Naive thymus-derived CD4-positive, alpha-beta T cell (primary cell): ENCODE results near the gene MYH11. TPM values are rescaled to one million over a fixed set of nuclear protein-coding genes. Genes with fewer than 3 reads are reported as not detected.

ENCODE experiments used
- ATAC-seq: fragments of 150-1000 bp; cut with Tn5 transposase; 2 replicates; pipeline ENCODE4 v1.10.0; 2021; ENCODE audit warnings: mild to moderate bottlenecking, moderate library complexity
- CTCF ChIA-PET: fragments of 350-600 bp; sonication (Branson Sonifier 250); formaldehyde crosslinking; loops from one replicate; lab custom pipeline; 2021; ENCODE audit warnings: antibody characterized with exemption; lab: Charles Lee
- POLR2A ChIA-PET: fragments of 350-600 bp; sonication (Branson Sonifier 250); formaldehyde crosslinking; loops from one replicate; lab custom pipeline; 2021; ENCODE audit warnings: antibody characterized with exemption, inconsistent platforms; lab: Charles Lee
- DNase-seq, 9 donors: peaks; one replicate each; pipeline versions ENCODE4 v3.0.0 to v3.0.0-alpha.2; 2020 to 2022; ENCODE audit warnings: mixed read lengths in 1 of 9
- H3K27ac ChIP-seq: one replicate; pipeline ENCODE4 v1.7.0; 2013; ENCODE audit warnings: mild to moderate bottlenecking, low read depth, low read length, moderate library complexity
- H3K27me3 ChIP-seq, 2 donors: one replicate each; pipeline ENCODE4 v1.7.0; 2013; ENCODE audit warnings: low read length in 2 of 2, mild to moderate bottlenecking in 2 of 2, moderate library complexity in 2 of 2; ENCODE audit not compliant: control insufficient read depth in 2 of 2, insufficient read depth in 2 of 2
- H3K36me3 ChIP-seq, 3 experiments: 1 replicate in 2 of 3; 2 replicates in 1 of 3; pipeline ENCODE4 v1.7.0; 2013; ENCODE audit warnings: low read length in 3 of 3, mild to moderate bottlenecking in 3 of 3, moderate library complexity in 1 of 3; ENCODE audit not compliant: insufficient read depth in 3 of 3, control insufficient read depth in 2 of 3
- H3K4me1 ChIP-seq, 2 donors: one replicate each; pipeline ENCODE4 v1.7.0; 2013; ENCODE audit warnings: low read length in 2 of 2, mild to moderate bottlenecking in 2 of 2, moderate library complexity in 1 of 2; ENCODE audit not compliant: control insufficient read depth in 2 of 2, insufficient read depth in 2 of 2
- H3K4me3 ChIP-seq: 2 replicates; pipeline ENCODE4 v1.7.0; 2013; ENCODE audit warnings: mild to moderate bottlenecking, low read length
- H3K9me3 ChIP-seq, 3 experiments: 1 replicate in 2 of 3; 2 replicates in 1 of 3; pipeline ENCODE4 v1.7.0; 2013; ENCODE audit warnings: low read length in 3 of 3; ENCODE audit not compliant: control insufficient read depth in 2 of 3
- H3K27ac Mint-ChIP-seq, 9 donors: one replicate each; pipeline ENCODE4 v1.8.0; 2020 to 2022; ENCODE audit warnings: mixed read lengths in 9 of 9, mild to moderate bottlenecking in 8 of 9, moderate library complexity in 5 of 9, inconsistent platforms in 2 of 9
- H3K27me3 Mint-ChIP-seq, 5 donors: one replicate each; pipeline ENCODE4 v1.8.0; 2021 to 2022; ENCODE audit warnings: mixed read lengths in 5 of 5, mild to moderate bottlenecking in 1 of 5
- H3K36me3 Mint-ChIP-seq, 5 donors: one replicate each; pipeline ENCODE4 v1.8.0; 2020 to 2022; ENCODE audit warnings: mixed read lengths in 5 of 5, mild to moderate bottlenecking in 3 of 5, inconsistent platforms in 1 of 5
- H3K4me1 Mint-ChIP-seq, 7 donors: one replicate each; pipeline ENCODE4 v1.8.0; 2020 to 2022; ENCODE audit warnings: mixed read lengths in 7 of 7, mild to moderate bottlenecking in 3 of 7, inconsistent platforms in 1 of 7
- H3K4me3 Mint-ChIP-seq, 10 donors: one replicate each; pipeline ENCODE4 v1.8.0; 2020 to 2022; ENCODE audit warnings: mild to moderate bottlenecking in 10 of 10, mixed read lengths in 10 of 10, moderate library complexity in 6 of 10, inconsistent platforms in 2 of 10
- H3K9me3 Mint-ChIP-seq, 11 donors: one replicate each; pipeline ENCODE4 v1.8.0; 2020 to 2022; ENCODE audit warnings: mixed read lengths in 11 of 11, mild to moderate bottlenecking in 4 of 11, inconsistent platforms in 1 of 11, moderate library complexity in 1 of 11
- intact Hi-C, 2 donors: fragments of 100-400 bp; cut with micrococcal nuclease; formaldehyde crosslinking; loops; one replicate each; pipeline ENCODE4 v1.15.1; 2023
- polyA plus RNA-seq, 2 donors: library from polyadenylated mRNA; unstranded; fragments of 300-500 nt; fragmentation: Illumina TruSeq; gene quantifications; one replicate each; pipeline ENCODE4 v1.2.3, GENCODE V29; 2021
- total RNA-seq, 6 experiments: library from RNA in 5 of 6; stranded (reverse) in 5 of 6; gene quantifications; 1 replicate in 5 of 6; 2 replicates in 1 of 6; pipeline ENCODE4 v1.2.3 and lab custom pipeline; 2021 to 2026

The MYH11 gene
- total and polyA plus RNA-seq, 7 experiments from 2014 or later, result 0.05 to 2.2 (median 0.39) TPM; not detected in 4

DNA sequence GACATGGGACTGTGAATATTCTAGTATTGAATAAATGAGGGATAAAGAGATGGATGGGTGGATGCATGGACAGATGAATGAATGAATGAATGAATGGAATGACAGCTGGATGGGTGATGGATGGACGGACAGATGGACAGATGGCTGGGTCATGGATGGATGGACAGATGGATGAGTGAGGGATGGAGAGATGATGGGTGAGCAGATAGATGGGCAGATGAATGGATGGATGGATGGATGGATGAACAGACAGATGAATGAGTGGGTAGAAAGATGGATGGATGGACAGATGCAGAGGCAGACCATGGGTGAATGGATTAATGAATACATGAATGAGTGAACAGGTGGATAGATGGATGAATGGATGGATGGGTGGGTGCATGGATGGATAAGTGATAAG is 96.7 kb downstream of the MYH11 start:
- no peaks in the 10 kb centered on the region for H3K9me3 Mint-ChIP-seq
- ChIA-PET CTCF (no interaction called here), POLR2A (no interaction called here)
- H3K9me3 ChIP-seq, result no peaks in the 10 kb centered on the region
- no peak overlapping the region for H3K27ac ChIP-seq
- no peaks in the 10 kb centered on the region for H3K27me3 ChIP-seq
- no peaks in the 10 kb centered on the region for H3K4me1 ChIP-seq
- H3K4me1 Mint-ChIP-seq, result peaks cover 0 to 9% (median 0%) of the 10 kb centered on the region in 7 donors
- no peak overlapping the region for H3K27ac Mint-ChIP-seq
- no peaks in the 10 kb centered on the region for H3K36me3 ChIP-seq
- H3K36me3 Mint-ChIP-seq, result peaks cover 0 to 6% (median 0%) of the 10 kb centered on the region in 5 donors
- H3K27me3 Mint-ChIP-seq, result peaks cover 3 to 19% (median 7%) of the 10 kb centered on the region in 5 donors
- no peak overlapping the region for H3K4me3 ChIP-seq
- intact Hi-C loops, result no loop called here
- DNase-seq (no peak), ATAC-seq (no peak)
- peak overlapping the region in 1 of 10 donors; percentile 55 for H3K4me3 Mint-ChIP-seq

DNA sequence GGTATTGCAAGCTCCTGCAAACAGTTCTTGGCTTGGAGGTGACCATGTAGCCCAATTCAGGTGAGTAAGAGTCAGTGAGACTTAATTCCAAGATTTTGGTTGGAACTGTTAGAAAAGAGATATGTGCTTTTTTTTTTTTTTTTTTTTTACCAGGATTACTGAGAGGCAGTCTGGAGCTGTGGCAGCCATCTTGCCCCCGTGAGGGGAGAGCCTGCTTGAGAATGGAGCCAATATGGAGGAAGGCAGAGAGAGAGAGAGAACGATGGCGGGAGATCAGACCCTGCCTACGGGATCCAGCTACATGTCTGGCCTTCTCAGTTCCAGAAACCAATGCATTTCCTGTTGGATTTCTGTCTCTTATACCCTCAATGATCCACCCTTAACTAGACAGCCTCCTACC is 97.8 kb downstream of the MYH11 start:
- Histone ChIP-seq H3K4me3 (no peak overlapping the region), H3K36me3 (no peaks in the 10 kb centered on the region), H3K27me3 (no peaks in the 10 kb centered on the region), H3K27ac (no peak overlapping the region), H3K9me3 (no peaks in the 10 kb centered on the region), H3K4me1 (no peaks in the 10 kb centered on the region)
- POLR2A ChIA-PET, result no interaction called here
- ATAC-seq, result no peak
- H3K27me3 Mint-ChIP-seq, result peaks cover 3 to 16% (median 7%) of the 10 kb centered on the region in 5 donors
- no peak for DNase-seq
- peaks cover 0 to 6% (median 0%) of the 10 kb centered on the region in 5 donors for H3K36me3 Mint-ChIP-seq
- CTCF ChIA-PET, result interaction anchor here (0.6 kb wide), 1 partner anchor 369 kb away, joined by 4 read pairs; no protein-coding TSS in a partner anchor
- intact Hi-C loops, result no loop called here
- peak overlapping the region in 1 of 10 donors; percentile 45 for H3K4me3 Mint-ChIP-seq
- H3K27ac Mint-ChIP-seq, result no peak overlapping the region
- no peaks in the 10 kb centered on the region for H3K9me3 Mint-ChIP-seq
- H3K4me1 Mint-ChIP-seq, result peaks cover 0 to 9% (median 0%) of the 10 kb centered on the region in 7 donors

DNA sequence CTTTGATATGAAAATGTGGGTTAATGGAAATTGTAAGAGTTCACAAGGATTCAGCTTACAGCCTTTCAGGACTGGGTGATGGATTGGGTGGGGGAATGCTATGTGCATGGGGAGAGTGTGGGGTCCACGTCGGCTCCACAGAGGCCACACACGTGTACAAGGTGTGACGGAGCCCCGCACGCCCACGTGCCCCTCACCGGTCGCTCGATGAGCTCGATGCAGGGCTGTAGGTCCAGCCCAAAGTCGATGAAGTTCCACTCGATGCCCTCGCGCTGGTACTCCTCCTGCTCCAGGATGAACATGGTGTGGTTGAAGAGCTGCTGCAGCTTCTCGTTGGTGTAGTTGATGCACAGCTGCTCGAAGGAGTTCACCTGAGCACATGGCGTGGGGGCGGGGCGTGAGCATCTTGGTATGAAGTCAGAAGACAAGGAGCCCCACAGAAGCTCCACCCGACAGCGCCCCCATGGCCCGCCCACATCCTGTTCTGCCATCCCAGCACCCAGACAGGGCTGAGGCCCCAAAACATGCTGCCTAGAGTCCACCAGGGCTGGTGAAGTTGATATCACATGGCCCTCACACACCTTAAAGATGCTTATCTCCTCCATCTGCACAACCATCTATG is 99.1 kb downstream of the MYH11 start:
- ChIA-PET POLR2A (no interaction called here), CTCF (interaction anchor here (0.8 kb wide), 1 partner anchor 370 kb away, joined by 4 read pairs; no protein-coding TSS in a partner anchor)
- H3K27me3 Mint-ChIP-seq, result peaks cover 3 to 15% (median 7%) of the 10 kb centered on the region in 5 donors
- Histone ChIP-seq H3K4me3 (no peak overlapping the region), H3K36me3 (no peaks in the 10 kb centered on the region), H3K9me3 (no peaks in the 10 kb centered on the region), H3K27me3 (no peaks in the 10 kb centered on the region), H3K4me1 (no peaks in the 10 kb centered on the region), H3K27ac (no peak overlapping the region)
- no peak for ATAC-seq
- no peak overlapping the region for H3K4me3 Mint-ChIP-seq
- no peaks in the 10 kb centered on the region for H3K9me3 Mint-ChIP-seq
- peaks cover 0 to 6% (median 0%) of the 10 kb centered on the region in 5 donors for H3K36me3 Mint-ChIP-seq
- peak overlapping the region in 1 of 9 donors; percentile 47 for H3K27ac Mint-ChIP-seq
- DNase-seq, result peak in 1 of 9 donors; percentile 4
- intact Hi-C loops, result no loop called here
- peaks cover 0 to 9% (median 0%) of the 10 kb centered on the region in 7 donors for H3K4me1 Mint-ChIP-seq

DNA sequence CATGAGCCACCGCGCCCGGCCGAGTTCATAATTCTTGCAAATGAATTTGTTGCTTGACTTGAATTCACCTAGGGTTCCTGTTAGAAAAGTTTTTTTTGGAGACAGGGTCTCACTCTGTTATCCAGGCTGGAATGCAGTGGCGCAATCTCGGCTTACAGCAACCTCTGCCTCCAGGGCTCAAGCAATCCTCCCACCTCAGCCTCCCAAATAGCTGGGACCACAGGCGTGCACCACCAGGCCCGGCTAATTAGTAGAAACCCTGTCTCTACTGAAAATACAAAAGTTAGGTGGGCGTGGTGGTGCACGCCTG is 99.8 kb downstream of the MYH11 start:
- ChIA-PET CTCF (interaction anchor here (0.7 kb wide), 3 partner anchors 398 to 777 kb away, joined by 3 to 5 read pairs (median 4); no protein-coding TSS in a partner anchor), POLR2A (no interaction called here)
- Histone ChIP-seq H3K27me3 (no peaks in the 10 kb centered on the region), H3K9me3 (no peaks in the 10 kb centered on the region), H3K36me3 (no peaks in the 10 kb centered on the region), H3K27ac (no peak overlapping the region), H3K4me3 (no peak overlapping the region), H3K4me1 (no peaks in the 10 kb centered on the region)
- intact Hi-C loops, result no loop called here
- H3K4me3 Mint-ChIP-seq, result no peak overlapping the region
- H3K36me3 Mint-ChIP-seq, result peaks cover 0 to 6% (median 0%) of the 10 kb centered on the region in 5 donors
- peaks cover 3 to 10% (median 6%) of the 10 kb centered on the region in 5 donors for H3K27me3 Mint-ChIP-seq
- ATAC-seq, result no peak
- H3K4me1 Mint-ChIP-seq, result peaks cover 0 to 9% (median 0%) of the 10 kb centered on the region in 7 donors
- DNase-seq, result no peak
- no peaks in the 10 kb centered on the region for H3K9me3 Mint-ChIP-seq
- H3K27ac Mint-ChIP-seq, result peak overlapping the region in 1 of 9 donors; percentile 47

DNA sequence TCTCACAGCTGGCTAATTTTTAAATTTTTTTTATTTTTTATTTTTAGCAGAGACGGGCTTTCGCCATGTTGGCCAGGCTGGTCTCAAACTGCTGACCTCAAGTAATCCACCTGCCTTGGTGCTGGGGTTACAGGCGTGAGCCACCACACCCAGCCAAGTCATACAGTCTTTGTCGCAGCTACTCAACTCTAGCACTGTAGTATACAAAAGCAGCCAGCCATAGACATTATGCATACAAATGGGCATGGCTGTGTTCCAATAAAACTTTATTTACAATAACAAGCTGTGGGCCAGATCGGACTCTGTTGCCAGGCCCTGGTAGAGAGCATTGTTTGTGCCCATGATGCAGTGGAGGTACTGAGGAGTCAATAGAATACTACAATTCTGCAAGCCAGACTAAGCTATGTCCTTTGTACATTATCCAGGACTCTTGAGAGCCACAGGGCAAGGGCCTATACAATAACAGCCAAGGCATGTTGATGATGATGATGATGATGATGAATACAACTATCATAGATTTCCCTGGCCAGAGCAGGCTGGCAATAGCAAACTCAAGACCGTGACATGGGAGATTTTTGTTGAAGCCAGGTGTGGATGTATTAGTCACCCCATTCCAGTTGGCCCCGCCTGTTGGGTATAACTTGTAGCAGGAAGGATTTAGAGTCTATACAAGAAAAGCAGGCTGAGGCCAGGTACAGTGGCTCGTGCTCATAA is 101.8 kb downstream of the MYH11 start:
- Histone ChIP-seq H3K36me3 (no peaks in the 10 kb centered on the region), H3K4me3 (no peak overlapping the region), H3K27me3 (no peaks in the 10 kb centered on the region), H3K4me1 (no peaks in the 10 kb centered on the region), H3K27ac (no peak overlapping the region), H3K9me3 (no peaks in the 10 kb centered on the region)
- CTCF ChIA-PET, result interaction anchor here (0.7 to 0.8 kb wide), 2 partner anchors 118 to 1708 kb away, joined by 3 read pairs; no protein-coding TSS in a partner anchor
- H3K4me3 Mint-ChIP-seq, result no peak overlapping the region
- H3K4me1 Mint-ChIP-seq, result peaks cover 0 to 9% (median 0%) of the 10 kb centered on the region in 7 donors
- POLR2A ChIA-PET, result interaction anchor here (0.9 kb wide), 1 partner anchor 10 kb away, joined by 4 read pairs; no protein-coding TSS in a partner anchor
- ATAC-seq (no peak), DNase-seq (no peak)
- H3K36me3 Mint-ChIP-seq, result peaks cover 0 to 4% (median 0%) of the 10 kb centered on the region in 5 donors
- H3K27ac Mint-ChIP-seq, result no peak overlapping the region
- peaks cover 0 to 2% (median 0%) of the 10 kb centered on the region in 11 donors for H3K9me3 Mint-ChIP-seq
- peaks cover 1 to 5% (median 3%) of the 10 kb centered on the region in 5 donors for H3K27me3 Mint-ChIP-seq
- intact Hi-C loops, result no loop called here

- Histone ChIP-seq H3K4me3 (no peak overlapping the region), H3K36me3 (peaks cover 0 to 6% (median 0%) of the 10 kb centered on the region in 3 experiments), H3K27me3 (no peaks in the 10 kb centered on the region), H3K9me3 (no peaks in the 10 kb centered on the region), H3K27ac (no peak overlapping the region), H3K4me1 (no peaks in the 10 kb centered on the region)
- Mint-ChIP-seq H3K9me3 (peaks cover 0 to 2% (median 0%) of the 10 kb centered on the region in 11 donors), H3K4me1 (peaks cover 0 to 5% (median 4%) of the 10 kb centered on the region in 7 donors), H3K36me3 (peaks cover 0 to 19% (median 9%) of the 10 kb centered on the region in 5 donors), H3K27me3 (peaks cover 0 to 3% (median 0%) of the 10 kb centered on the region in 5 donors), H3K27ac (no peak overlapping the region), H3K4me3 (no peak overlapping the region)
- DNase-seq, result no peak
- ATAC-seq, result no peak
- POLR2A ChIA-PET, result interaction anchor here (0.5 kb wide), 1 partner anchor 14 kb away, joined by 3 read pairs; no protein-coding TSS in a partner anchor
- CTCF ChIA-PET, result no interaction called here
- intact Hi-C loops, result no loop called here
Measured at GRCh38 chr16:15752717-15753488, 103.9 kb downstream of the MYH11 start.
